Activated CD8-positive, alpha-beta memory T cell treated with anti-CD3 and anti-CD28 coated beads, Interleukin-2, amount 50 U/mL, for 1 hour (primary cell): ENCODE data around the gene IQSEC1.

ENCODE experiments used
- DNase-seq: peaks from one replicate; pipeline ENCODE4 v3.0.0-alpha.2; 2020; ENCODE audit errors: extremely low read depth

IQSEC1 gene

DNA sequence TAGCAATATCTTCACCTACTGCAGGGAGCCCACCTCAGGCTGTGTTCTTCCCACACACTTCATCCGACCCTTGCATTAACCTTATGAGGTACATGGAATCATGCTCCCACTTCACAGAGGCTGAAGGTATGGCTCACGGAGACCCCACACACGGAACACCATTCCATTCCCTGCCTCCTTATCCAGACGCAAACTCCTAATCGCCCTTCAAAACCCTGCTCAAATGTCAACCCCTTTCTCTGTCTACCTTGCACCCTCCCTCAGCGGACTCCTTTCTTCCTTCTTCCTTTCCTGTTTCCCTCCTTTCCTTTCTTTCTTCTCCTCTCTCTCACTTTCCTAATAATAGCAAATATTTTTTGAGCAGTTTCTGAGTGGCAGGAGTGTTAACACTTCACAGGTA is 23.8 kb downstream of the IQSEC1 start:
- DNase-seq = no peak

DNA sequence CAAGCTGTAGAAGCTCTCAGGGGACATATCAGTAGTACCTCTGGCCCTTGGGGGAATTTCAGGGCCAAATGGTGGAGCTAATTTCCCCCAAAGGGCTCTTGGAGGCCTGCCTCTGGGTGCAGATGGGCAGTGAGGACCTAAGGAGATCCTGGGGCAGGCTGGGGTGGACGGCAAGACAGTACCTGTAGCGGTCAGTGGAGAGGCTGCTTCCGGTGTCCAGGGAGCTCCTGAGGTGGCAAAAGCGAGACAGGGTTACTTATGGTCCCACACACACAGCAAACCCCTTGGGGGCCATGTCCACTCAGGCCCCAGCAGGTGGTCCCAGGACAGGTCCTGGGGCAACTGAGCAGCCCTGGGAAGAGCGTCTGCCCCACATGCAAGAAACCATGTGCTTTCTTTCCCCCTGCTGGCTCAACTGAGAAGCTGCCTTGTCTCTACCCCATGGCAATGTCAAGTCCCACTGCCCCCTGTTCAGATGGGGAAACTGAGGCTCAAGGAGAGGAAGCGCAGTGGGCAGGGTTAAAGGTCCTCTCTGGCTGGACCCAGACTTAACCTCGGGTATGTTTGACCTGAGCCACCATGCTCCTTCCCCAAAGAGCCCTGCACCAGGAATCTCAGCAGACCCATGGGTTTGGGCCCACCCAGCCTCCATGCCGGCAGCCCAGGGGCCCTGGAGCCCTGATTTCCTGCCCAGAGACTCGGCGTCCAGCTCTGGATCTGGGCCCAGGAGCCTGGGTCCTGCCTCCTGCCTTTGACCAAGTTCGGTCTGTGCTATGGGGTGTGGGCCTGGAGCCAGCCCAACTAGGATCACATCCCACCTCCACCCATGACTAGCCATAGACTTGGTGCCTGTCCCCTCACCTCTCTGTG is 25.7 kb downstream of the IQSEC1 start:
- DNase-seq = no peak

DNA sequence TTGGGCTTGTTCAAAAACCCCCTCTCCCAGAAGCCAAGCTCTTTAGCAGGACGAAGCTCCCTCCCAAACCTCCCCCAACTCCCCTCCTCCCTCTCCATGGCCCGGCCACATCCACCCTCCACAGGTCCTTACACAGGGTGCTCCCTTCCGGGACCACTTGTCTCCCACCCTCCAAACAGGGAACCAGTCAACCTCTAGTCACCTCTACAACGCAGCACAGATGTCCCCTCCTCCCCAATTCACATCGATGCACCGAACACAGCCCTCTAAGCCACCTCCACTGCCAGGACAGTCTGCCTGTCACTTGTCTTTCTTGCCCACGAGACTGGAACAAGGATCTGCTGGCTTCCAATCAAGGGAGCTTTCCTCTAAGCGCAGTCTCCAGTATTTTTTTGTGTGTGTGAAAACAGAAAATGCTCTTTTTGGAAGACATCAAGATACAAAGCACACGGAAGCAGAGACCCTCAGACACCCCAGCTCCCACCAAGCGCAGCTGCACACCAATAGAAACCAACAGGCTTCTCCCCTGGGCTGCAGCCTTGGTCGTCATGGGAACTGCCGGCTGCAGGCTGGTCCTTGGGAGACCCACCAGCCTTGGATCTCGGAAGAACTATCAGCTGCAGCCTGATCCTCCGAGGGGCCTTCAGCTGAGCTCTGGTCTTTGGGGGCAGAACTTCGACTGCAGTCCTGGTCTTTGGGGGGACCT is 26.5 kb downstream of the IQSEC1 start:
- DNase-seq = no peak

DNA sequence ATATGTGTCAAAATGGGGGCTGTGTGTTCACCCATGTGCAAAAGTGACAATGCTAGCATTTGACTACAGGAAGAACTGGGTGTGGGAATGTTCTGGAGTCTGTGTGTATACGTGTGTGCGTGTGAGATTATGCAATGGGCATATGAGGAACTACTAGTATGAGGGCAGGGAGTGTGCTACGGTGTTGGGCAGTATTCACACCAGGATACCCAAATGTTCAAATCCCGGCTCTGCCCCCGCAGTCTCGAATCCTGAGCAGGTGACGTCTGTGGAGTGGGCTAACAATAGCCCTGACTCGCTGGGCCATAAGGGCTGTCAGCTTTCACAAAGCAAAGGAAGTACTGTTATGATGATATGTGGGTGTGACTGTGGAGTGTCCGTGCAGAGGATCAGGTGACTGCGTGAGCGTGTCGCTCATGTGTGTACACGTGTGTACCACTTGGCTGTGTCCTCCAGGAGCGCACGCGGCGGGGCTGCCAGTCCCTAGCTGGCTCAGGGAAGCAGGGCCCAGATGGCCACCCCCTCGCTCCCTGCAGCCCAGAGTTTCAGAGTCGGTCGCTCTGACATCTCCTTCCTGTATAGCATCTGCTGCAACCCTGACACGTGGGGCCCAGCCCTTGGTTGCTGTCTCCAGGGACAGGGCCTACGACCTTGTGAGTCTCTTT is 27.2 kb downstream of the IQSEC1 start:
- no peak for DNase-seq

DNA sequence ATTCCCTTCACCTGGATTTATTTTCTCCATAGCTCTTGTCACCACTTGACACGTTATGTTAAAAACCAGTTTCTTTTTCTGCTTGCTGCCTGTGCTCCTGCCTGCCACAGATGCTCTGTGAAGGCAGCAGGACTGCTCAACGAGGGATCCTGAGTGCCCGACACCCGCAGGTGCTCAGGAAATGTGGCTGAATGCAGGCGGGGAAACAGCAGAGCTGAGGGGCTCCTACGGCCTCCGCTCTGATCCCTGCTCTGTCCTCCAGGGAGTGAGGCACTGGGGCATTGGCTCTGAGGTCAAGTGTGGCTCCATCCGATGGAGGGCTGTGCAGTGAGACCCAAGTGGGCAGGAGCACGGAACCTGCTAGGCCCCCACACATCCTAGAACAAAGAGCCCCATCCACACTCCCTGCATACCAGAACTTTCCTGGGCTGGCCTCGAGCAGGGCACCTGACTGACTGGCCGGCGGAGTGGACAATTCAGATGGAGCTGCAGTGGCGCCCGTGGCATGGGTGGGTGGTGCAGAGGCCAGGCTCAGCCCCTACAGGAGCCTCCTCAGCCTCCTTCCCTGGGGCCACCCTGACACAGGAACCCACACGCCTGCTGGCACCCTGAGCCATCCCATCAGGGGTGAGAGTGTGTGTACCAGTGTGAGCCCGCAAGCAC is 27.9 kb downstream of the IQSEC1 start:
- DNase-seq = no peak

DNA sequence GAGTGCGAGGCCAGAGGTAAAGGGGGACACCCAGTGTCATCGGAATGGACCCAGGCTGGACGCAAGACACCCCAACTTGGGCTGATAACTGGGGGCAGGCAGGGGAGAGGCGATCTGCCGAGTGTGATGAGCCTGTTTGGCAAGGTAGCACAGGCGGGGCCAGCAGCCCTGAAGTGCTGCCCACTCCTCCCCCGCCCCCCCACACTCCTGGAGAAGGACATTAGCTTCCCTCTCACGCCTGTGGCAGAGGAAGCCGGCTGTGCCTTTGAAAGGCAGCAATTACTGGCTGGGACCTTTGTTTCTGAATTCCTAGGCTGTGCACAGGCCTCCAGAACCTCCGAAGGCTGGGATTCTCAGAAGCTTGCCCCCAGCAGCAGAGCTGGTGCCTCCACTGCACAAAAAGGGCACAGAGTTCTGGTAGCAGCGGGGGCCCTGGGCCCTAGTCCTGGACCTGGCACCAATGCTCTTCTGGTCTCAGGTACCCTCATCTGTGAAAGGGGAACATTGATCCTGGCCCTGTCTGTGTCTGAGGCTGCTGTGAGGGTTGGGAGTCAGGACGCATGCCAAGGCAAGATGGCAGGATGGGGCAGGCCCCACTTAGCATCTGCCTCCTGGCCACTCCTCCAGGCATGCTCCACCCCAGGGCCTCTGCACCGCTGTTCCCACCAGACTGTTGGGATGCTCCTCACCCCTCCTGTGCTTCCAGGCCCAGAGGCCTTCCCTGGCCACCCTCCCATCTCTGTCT is 28.6 kb downstream of the IQSEC1 start:
- DNase-seq = no peak

DNA sequence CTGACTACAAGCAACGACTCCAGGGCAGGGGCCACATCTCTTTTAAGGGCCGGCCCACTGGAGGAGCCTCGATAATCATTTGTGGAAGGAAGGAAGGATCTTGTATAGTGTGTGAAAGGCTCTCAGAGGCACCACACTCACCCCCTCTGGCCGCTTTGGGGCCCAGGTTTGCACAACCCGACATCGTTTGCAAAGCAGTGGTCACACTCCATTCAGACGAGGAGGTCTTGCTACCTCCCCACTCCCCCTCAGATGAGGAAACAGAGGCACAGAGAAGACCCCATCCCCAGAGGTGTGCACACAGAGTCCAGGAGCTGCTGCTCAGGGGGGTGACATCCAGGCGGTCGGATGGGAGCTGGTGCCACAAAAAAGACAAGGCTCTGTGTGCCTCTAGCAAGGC is 29.6 kb downstream of the IQSEC1 start:
- DNase-seq = no peak

DNA sequence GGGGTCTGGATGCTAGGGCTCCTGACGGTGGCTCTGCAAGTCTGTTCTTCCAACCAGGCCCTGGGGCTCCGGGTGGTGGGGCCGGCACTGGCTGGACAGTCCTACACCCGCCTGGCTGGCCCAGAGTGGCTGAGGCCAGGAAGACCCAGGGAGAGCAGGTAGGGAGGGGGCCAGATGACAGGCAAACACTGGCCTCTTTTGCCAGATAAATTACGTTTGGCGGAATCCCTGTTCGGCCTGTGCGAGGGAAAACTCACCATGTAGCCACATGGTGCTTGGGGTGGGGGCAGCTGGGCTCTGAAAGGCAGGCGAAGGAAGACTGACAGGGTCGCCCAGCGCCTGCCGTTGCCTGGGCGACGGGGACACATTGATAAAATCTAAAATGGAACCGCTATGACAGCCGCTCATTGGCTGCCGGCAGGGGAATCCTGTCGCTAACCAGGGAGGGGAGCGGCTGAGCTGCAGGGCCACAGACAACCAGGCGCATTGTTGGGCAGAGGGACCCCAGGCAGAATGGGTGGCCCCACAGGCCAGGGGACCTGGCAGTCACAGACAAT is 30.4 kb downstream of the IQSEC1 start:
- DNase-seq = no peak

DNA sequence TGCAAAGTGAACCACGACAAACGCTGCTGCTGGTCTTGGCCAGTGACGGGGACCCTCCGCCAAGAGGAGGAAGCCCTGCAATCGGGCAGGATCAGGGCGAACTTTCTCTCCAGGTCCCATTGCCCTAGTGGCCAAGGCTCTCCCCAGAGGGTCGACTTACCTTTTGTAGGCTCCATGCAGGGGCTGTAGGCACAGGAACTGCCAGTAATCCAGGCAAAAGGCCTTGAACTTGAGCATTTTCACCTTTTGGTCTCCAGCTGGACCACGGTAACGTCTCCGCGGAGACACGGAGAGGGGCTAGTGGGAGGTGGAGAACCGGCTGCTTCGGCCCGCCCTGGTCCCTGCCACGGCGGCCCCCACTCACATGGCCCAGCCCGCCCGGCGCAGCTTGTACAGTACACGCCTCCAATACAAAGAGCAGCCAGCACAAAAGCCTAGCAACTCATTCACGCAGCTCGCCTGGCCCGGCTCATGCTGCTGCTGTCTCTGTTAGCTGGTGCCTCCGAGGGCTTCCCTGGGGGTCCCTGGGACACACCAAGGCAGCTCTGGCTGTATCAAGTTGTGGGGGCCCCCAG is 31.0 kb downstream of the IQSEC1 start:
- DNase-seq = no peak

DNA sequence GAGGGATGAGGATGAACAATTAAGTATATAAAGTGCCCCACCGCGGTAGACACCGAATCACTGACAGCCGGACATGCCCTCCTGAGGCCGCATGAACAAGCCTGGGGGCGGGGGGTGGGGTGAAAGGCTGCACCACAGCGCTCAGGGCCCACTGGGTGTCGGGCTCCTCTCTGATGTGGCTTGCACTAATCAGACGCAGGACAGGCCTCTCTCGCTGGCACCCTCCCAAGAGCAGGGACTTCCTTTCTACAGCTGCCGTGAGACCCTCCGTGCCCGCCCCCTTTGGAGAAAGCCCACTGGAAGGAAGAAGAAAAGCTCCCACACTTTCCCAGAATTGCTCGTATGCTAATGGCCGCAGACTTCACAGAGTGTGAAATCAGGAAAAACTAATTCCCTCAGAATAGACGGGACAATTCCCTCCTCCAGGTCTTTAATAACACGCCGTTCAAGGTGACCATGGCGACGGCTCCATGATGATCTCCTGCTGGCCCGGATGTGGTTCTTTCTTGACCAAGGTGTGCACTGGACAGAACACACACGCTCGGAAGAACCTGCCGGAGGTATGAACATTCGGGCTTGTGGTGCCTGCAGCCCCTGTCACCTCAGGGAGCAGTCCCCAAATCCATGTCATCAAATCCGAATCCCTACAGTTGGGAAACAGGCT is 32.0 kb downstream of the IQSEC1 start:
- no peak for DNase-seq

DNA sequence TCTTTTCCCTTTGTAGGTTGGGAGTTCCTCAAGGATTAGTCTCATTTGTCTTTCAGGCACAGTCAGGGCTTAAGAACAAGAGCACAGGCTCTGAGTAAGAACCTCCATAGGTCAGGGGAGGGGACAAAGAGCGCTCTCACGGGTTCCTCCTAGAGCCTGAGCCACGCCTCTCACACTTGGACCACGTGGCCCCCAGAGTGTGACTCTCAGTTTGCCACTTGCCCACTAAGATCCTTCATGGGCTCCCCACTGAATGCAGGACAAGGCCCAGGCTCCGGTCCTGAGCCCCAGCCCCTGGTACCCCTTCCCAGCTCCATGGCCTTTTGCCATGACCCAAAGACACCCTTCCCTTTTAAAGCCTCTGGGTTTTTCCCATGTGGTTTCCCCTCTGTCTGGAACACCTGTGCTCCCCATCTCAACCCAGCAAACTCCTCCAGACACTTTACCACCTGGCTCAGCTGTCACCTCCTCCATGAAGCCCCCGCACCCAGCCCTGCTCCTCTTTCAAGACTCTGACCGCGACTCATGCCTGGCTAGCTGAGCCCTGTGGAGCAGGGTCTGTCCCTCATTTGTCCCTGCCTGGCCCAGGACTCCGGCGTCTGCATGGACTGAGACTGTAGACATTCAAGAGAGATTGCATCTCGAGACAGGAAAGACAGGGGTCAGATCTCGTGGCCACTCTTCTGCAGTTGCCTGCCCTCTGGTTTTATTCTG is 32.7 kb downstream of the IQSEC1 start:
- DNase-seq = no peak

DNA sequence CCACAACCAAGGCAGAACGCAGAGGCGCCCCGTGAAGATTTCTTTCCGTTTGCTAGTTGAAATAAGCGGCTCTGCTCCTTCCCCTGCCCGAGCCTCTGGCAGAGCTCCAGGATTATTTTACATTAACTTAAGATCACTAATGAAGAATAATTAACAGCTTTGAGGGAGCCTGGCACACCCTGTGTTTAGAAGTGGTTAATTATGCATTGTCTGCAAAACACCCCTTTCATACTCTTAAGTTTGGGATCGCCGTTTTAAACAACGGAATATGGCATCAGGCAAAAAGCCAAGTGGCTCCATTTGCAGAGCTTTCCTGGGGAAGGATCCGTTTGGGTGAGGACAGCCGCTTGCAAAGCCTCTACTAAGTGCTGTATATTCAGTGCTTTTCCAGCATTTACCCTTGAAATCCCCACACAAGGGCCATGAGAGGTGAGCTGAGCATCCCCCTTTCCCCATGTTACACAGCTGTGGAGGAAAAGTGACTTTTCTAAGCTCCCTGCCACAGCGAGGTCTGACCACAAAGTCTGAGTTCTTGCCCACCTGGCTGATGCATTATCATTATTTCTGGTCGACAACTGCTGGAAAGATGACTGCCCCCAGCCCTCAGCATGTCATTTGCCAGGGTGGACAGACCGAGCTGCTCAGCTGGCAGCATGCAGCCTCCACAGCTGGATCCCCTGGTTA is 33.9 kb downstream of the IQSEC1 start:
- no peak for DNase-seq

DNA sequence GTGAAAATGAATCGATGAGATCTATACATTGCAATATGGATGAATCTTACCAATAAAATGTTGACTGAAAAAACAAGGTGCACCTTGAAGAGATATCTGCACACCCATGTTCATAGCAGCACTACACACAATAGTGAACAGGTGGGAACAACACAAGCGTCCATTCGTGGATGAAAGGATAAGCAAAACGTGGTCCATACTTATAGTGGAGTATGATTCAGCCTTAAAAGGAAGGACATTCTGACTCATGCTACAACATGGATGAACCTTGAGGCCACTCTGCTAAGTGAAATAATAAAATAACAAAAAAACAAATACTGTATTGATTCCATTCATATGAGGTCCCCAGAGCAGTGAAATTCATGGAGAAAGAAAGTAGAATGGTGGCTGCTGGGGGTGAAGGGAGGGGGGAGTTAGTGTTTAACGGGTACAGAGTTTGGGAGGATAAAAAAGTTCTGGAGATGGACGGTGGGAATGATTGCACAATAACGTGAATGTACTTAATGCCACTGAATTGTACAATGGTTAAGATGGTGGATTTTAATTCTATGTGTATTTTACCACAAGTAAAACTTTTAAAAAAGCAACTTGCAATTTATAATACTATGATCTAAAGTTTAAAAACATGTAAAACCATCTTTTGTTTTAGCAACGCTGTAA is 35.6 kb downstream of the IQSEC1 start:
- no peak for DNase-seq

DNA sequence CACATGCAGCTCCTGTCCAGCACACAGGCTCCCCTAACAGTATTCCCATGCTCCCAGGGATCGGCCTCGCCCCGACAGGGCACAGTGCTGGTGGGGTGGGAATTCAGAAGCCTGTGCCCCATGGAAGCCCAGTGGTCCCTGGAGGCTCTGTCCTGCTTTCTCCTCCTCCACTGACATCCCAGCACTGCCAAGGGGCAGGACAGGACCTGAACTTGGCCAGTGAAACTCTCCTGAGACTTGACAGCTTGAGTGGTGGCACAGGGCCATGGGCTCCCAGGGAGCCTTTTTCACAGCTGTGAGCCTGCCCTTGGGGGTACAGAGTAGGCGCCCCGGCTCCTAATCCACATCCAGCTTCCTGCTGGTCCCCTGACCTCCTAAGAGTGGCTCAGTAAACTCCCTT is 38.4 kb downstream of the IQSEC1 start:
- DNase-seq = no peak

DNA sequence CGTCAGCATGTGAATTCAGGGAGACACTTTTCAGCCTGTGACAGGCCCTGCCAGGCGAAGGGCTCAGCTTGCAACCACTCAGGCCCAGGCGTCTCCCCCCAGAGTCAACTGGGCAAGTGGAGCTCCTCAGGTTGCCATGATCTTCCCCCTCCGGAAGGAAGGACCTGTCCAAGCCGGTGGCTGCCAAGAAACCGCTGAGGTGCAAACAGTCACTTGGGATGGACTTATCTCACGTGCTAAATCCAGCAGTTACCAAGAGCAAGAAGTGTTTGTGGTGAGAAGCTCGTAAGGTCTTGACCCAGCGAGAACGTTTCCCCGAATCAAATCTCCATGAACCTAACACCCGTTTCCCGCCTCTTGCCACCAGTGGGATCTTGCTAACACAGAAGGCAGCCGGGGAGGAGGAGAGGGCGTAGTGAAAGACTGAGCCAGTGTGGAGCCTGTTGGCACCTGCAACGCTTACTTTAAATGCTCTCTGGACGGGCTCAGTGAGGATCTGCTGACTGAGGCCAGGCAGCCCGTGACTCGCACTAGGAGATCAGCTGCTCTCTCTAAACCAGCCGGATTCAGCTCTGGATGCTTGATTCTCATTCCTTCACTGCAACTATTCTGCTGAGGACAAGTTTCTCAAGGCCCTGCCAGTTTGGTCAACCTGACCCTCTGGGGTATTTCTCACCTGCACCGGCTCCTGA is 39.0 kb downstream of the IQSEC1 start:
- no peak for DNase-seq

DNA sequence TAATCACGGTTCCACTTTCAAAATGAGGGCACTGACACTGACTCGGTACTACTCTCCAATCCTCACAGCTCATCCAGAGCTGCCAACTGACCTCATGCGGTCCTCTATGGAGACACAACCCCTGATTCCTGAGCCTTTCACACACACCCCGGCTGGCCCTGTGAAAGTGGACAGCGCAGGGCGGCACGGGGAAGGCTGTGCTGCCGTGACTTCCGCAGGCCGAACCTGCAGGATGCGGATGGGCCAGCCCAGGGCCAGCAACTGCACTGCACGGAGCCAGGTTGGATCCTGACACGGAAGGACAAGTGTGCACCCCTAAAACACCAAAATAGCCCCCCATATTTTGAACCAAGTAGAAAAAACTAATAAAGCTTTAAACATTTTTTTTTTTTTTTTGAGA is 41.0 kb downstream of the IQSEC1 start:
- DNase-seq = no peak

DNA sequence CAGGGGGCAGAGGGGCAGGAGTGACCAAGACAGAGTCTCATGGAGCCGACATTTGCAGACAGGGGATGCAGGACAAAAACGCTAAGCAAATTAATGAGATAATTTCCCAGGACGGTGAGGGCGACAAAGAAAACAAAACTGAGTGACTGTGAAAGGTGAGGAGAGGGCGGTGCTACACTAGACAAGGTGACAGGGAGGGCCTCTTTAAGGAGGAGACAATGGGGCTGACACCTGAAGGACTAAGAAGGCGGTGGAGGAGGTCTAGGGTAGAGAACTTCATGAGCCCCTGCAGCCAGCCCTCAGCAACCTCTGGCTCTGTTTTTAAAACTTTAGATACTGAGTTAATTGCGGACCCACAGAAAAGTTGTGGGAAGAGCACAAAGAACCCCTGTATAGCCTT is 41.6 kb downstream of the IQSEC1 start:
- no peak for DNase-seq

DNA sequence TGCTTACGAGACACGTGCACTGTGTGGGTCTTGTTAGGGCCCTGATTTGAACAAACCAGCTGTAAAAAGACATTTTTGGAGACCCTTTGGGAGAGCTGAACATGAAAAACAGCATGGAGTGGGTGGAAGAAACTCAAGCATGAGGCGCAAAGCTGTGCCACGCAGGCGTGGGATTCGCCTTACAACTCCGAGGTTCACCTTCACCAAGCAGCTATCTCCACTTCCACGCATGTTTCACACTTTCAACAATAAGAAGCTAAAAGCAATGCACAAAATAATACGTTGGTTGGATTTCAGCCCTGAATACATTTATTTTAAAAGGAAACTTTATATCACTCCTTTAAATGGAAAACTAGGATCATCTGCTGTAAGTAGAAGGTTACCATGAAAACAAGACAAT is 42.5 kb downstream of the IQSEC1 start:
- DNase-seq = no peak
